Ovary (tissue), 3 donors: Measurements from ENCODE around the gene AFF2.

ENCODE experiments used
- CTCF ChIP-seq, 3 donors: fragments of 450-650 bp in 2 of 3; fragments of 200-600 bp in 1 of 3; IDR thresholded peaks; one replicate each; pipeline versions ENCODE4 v1.5.1 to v1.8.0; 2016 to 2022; ENCODE audit warnings: antibody characterized with exemption in 3 of 3, mild to moderate bottlenecking in 1 of 3
- EP300 ChIP-seq: sonication (generic); formaldehyde crosslinking; IDR thresholded peaks from one replicate; pipeline ENCODE4 v1.6.1; 2017; ENCODE audit warnings: antibody characterized with exemption
- POLR2A ChIP-seq: fragments of 450-650 bp; IDR thresholded peaks from one replicate; pipeline ENCODE4 v1.6.1; 2017; ENCODE audit warnings: antibody characterized with exemption, mild to moderate bottlenecking, moderate library complexity
- donor health status: DM: no; HTN: no; CAD: no.

GRCh38 chrX:148700021-148700420 is 199.6 kb downstream of the AFF2 start:
- no peak for TF ChIP-seq CTCF (IDR thresholded peaks at IDR 0.05)
- no peak for TF ChIP-seq POLR2A
- TF ChIP-seq EP300 = no peak
